Spleen (tissue), 11 donors: ENCODE data around the gene COL23A1. TPM values are rescaled to one million over a fixed set of nuclear protein-coding genes. Genes with fewer than 3 reads are reported as not detected.
A peak's percentile ranks its signal among the peaks of the same experiment; 100 is the strongest.

ENCODE experiments used
- DNase-seq: peaks from one replicate; pipeline ENCODE4 v3.0.0-alpha.2; 2020
- H3K27ac ChIP-seq, 8 donors: fragments of 200-600 bp; sonication (generic) in 7 of 8; 1 replicate in 4 of 8; 2 replicates in 4 of 8; pipeline versions ENCODE4 v1.5.0 to v1.8.0; 2016 to 2021; ENCODE audit warnings: inconsistent platforms in 4 of 8, mild to moderate bottlenecking in 4 of 8, moderate library complexity in 1 of 8
- H3K27me3 ChIP-seq, 7 donors: fragments of 200-600 bp; sonication (generic) in 6 of 7; replicated peaks in 1 of 7; 1 replicate in 4 of 7; 2 replicates in 3 of 7; pipeline versions ENCODE4 v1.5.0 to v1.8.0; 2016 to 2021; ENCODE audit warnings: inconsistent platforms in 3 of 7, mild to moderate bottlenecking in 1 of 7
- H3K36me3 ChIP-seq, 6 donors: fragments of 200-600 bp; sonication (generic) in 5 of 6; 1 replicate in 4 of 6; 2 replicates in 2 of 6; pipeline versions ENCODE4 v1.5.0 to v1.8.0; 2016 to 2021; ENCODE audit warnings: inconsistent platforms in 2 of 6
- H3K4me1 ChIP-seq, 6 donors: fragments of 200-600 bp; sonication (generic) in 5 of 6; 1 replicate in 3 of 6; 2 replicates in 3 of 6; pipeline versions ENCODE4 v1.5.0 to v1.8.0; 2016 to 2021; ENCODE audit warnings: inconsistent platforms in 3 of 6
- H3K4me3 ChIP-seq, 8 donors: fragments of 200-600 bp; sonication (generic) in 7 of 8; 1 replicate in 4 of 8; 2 replicates in 4 of 8; pipeline versions ENCODE4 v1.5.0 to v1.8.0; 2016 to 2021; ENCODE audit warnings: inconsistent platforms in 4 of 8, mild to moderate bottlenecking in 4 of 8, moderate library complexity in 2 of 8
- H3K9me3 ChIP-seq, 8 donors: fragments of 200-600 bp; sonication (generic) in 7 of 8; 1 replicate in 4 of 8; 2 replicates in 4 of 8; pipeline versions ENCODE4 v1.5.0 to v1.8.0; 2016 to 2021; ENCODE audit warnings: inconsistent platforms in 4 of 8
- POLR2A ChIP-seq, 3 donors: fragments of 450-650 bp; IDR thresholded peaks; one replicate each; pipeline ENCODE4 v1.5.1; 2017; ENCODE audit warnings: antibody characterized with exemption in 3 of 3, mild to moderate bottlenecking in 1 of 3
- POLR2AphosphoS5 ChIP-seq, 3 donors: sonication (generic); formaldehyde crosslinking; IDR thresholded peaks; one replicate each; pipeline ENCODE4 v1.5.1; 2017; ENCODE audit warnings: antibody characterized with exemption in 3 of 3
- WGBS, 5 donors: extraction: QIAGEN DNeasy Blood & Tissue Kit in 3 of 5; methylation state at CpG; one replicate each; pipeline versions ENCODE4 v1.1.5 to v1.1.7; 2013 to 2018; 5-methylcytosine and 5-hydroxymethylcytosine counted together
- intact Hi-C: fragments of 100-400 bp; cut with DNase I; formaldehyde crosslinking; loops from one replicate; pipeline ENCODE4 v1.15.0; 2023; ENCODE audit warnings: low total_unique reads
- polyA plus RNA-seq, 3 donors: library from polyadenylated mRNA; stranded (reverse); fragments of 200-250 nt; gene quantifications; one replicate each; pipeline ENCODE4 v1.2.1, GENCODE V29; 2013
- total RNA-seq, 7 donors: library from RNA; depleted of rRNA in 3 of 7; stranded (reverse); fragments of >200 nt in 3 of 7; fragmentation: NEBNext Ultra II Directional in 4 of 7; extraction: Animal tissue kit (Norgen Biotek cat#: 25700) in 4 of 7; gene quantifications; one replicate each; pipeline versions ENCODE4 v1.1.0 to v1.2.1, GENCODE V29; 2016 to 2021
- TF ChIP-seq, protein P1 (sequence below), 11 experiments: fragments of 200-600 bp in 7 of 11; fragments of 450-650 bp in 4 of 11; sonication (generic) in 4 of 11; IDR thresholded peaks in 8 of 11; conservative IDR thresholded peaks in 3 of 11; 1 replicate in 7 of 11; 2 replicates in 4 of 11; pipeline versions ENCODE4 v1.4.0 to v1.8.0; 2016 to 2021; ENCODE audit warnings: antibody characterized with exemption in 11 of 11, inconsistent platforms in 4 of 11, mild to moderate bottlenecking in 1 of 11
- donor health status: healthy with polysubstance abuse.
- donor health status: DM: no; HTN: no; CAD: no; lungs with moderate emphysema.
- donor health status: DM: no; HTN: no; CAD: no.
- donor health status: Bipolar disorder and iron deficiency.
- donor health status: healthy.
- donor health status: DM: no; HTN: no; CAD: no.
- donor health status: DM: yes; HTN: yes; CAD: no.

The COL23A1 gene
- total and polyA plus RNA-seq, 10 donors = 0.63 to 3.8 (median 1.9) TPM

DNA sequence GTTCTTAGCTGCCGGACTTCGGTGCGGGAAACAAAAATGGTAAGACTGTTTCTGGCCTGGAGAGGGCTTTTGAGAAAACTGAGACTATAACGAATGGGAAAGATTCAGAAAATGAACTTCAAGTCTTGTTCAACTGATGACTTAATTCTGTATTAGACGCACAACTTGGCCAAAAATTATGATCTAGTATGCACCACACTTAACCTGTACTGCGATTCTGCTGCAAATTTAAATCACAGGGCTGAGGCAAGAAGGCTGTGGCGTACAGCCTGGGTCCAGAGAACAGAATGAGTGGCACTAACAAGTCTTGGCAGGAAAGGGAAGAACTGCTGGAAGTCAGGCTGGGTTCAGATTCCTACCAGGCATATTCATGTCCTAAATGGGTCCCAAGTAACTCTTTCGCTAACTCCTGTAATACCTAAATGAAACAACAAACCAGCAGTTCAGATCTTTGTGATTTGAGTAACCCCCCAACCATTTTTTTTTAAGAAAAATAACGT is 781 bp upstream of the COL23A1 start:
- Histone ChIP-seq H3K36me3 (peaks cover 0 to 11% (median 0%) of the 10 kb centered on the region in 6 donors), H3K4me1 (peaks cover 0 to 33% (median 20%) of the 10 kb centered on the region in 6 donors), H3K27me3 (peaks cover 0 to 51% (median 29%) of the 10 kb centered on the region in 7 donors), H3K27ac (no peak overlapping the region), H3K9me3 (peaks cover 5 to 22% (median 21%) of the 10 kb centered on the region in 8 donors), H3K4me3 (peak overlapping the region in 6 of 8 donors; percentile 39 to 77 (median 57))
- no peak for DNase-seq
- intact Hi-C loops = no loop called here
- TF ChIP-seq, protein P1, sequence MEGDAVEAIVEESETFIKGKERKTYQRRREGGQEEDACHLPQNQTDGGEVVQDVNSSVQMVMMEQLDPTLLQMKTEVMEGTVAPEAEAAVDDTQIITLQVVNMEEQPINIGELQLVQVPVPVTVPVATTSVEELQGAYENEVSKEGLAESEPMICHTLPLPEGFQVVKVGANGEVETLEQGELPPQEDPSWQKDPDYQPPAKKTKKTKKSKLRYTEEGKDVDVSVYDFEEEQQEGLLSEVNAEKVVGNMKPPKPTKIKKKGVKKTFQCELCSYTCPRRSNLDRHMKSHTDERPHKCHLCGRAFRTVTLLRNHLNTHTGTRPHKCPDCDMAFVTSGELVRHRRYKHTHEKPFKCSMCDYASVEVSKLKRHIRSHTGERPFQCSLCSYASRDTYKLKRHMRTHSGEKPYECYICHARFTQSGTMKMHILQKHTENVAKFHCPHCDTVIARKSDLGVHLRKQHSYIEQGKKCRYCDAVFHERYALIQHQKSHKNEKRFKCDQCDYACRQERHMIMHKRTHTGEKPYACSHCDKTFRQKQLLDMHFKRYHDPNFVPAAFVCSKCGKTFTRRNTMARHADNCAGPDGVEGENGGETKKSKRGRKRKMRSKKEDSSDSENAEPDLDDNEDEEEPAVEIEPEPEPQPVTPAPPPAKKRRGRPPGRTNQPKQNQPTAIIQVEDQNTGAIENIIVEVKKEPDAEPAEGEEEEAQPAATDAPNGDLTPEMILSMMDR (IDR thresholded peaks at IDR 0.05 in 8 of 11, conservative IDR thresholded peaks at IDR 0.05 in 3 of 11) = peak in 2 of 11 experiments; percentile 1 to 4
- TF ChIP-seq POLR2AphosphoS5 (IDR thresholded peaks at IDR 0.05) (no peak), POLR2A (IDR thresholded peaks at IDR 0.05) (no peak)
- 37 to 44% (median 41%) methylated on average over 9 of the region's 9 CpGs for WGBS, 5 donors

DNA sequence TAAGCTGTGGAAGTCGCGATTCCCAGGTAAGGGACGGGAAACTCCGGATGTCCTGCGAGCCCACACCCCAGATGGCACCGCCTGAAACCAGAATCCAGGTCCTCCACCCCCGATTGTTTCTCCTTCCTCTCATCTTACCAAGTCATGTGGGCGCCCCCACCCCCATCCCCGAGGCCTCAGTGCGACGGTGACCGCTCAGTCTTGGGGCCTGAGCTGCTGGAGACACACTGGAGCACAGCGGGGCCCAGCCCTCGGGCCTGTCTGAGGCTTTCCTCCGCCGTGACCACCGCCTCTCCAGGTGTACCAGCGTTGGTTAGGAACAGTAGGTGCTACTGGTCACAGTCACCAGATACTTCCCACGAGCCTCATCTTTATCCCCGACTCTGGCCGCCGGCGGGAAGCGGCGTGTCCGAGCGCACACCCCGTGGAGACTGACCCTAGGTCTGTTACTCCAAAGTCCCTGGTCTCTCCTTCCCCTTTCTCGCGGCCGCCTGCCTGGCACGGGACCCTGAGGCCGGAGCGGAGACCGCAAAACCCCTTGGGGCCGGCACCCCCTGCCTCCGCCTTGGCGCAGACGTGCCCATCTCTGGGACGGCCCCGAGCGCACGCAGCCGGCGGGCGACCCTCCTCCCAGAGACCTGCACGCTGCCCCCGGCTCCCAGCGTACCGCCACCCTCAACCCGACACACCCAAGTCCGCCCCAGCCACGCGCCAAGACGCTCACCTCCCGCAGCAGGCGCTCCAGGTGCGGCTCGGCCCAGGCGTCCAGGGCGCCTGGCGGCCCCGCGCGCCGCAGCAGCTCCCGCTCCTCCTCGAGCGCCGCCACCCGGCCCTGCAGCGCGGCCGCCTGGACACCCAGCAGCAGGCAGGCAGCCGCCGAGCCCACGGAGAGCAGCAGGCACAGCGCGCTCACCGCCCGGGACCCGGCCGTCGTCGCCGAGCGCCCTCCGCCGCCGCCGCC is 733 bp downstream of the COL23A1 start:
- Histone ChIP-seq H3K4me3 (peak overlapping the region; percentile 38 to 77 (median 54)), H3K9me3 (peaks cover 0 to 7% (median 6%) of the 10 kb centered on the region in 8 donors), H3K27ac (no peak overlapping the region), H3K36me3 (peaks cover 0 to 6% (median 0%) of the 10 kb centered on the region in 6 donors), H3K27me3 (peaks cover 0 to 58% (median 29%) of the 10 kb centered on the region in 7 donors), H3K4me1 (peaks cover 0 to 33% (median 20%) of the 10 kb centered on the region in 6 donors)
- WGBS, 5 donors = 7 to 33% (median 9%) methylated on average over 31 to 91 of the region's 91 CpGs
- intact Hi-C loops = loop anchor here (10.0 kb wide), 1 partner anchor 315 kb away; no protein-coding TSS in a partner anchor
- TF ChIP-seq POLR2A (IDR thresholded peaks at IDR 0.05) (no peak), POLR2AphosphoS5 (IDR thresholded peaks at IDR 0.05) (no peak)
- TF ChIP-seq, protein P1 (IDR thresholded peaks at IDR 0.05 in 8 of 11, conservative IDR thresholded peaks at IDR 0.05 in 3 of 11) = no peak
- DNase-seq = peak; percentile 81

DNA sequence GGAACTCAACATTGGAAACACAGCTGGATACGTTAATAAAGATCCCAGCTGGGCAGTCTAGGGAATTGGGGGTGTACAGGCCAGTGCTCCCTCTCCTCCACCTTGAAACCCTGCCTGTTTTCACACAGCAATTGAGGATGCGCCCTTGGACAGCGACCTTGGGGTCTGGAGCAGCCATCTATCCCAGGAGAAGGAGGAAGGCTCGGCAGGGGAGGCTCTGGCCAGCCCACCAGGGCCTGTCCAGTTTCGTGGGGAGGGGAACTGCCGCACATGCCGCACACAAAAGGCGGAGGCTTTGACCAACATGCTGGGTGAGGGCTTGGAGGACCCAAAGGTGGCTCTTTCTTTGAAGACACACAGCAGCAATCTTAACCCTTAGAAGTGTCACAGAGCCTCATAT is 1.4 kb downstream of the COL23A1 start:
- WGBS, 5 donors = 67 to 80% (median 75%) methylated on average over 6 to 8 of the region's 8 CpGs
- intact Hi-C loops = loop anchor here (10.0 kb wide), 1 partner anchor 314 kb away; no protein-coding TSS in a partner anchor

More for the DNA sequence above, 1.4 kb downstream of the COL23A1 start:
- Histone ChIP-seq H3K36me3 (no peaks in the 10 kb centered on the region), H3K9me3 (no peaks in the 10 kb centered on the region), H3K4me3 (peak overlapping the region in 1 of 8 donors; percentile 52), H3K4me1 (peaks cover 0 to 33% (median 20%) of the 10 kb centered on the region in 6 donors), H3K27me3 (peaks cover 0 to 58% (median 29%) of the 10 kb centered on the region in 7 donors), H3K27ac (no peak overlapping the region)
- no peak for DNase-seq
- TF ChIP-seq POLR2A (IDR thresholded peaks at IDR 0.05) (no peak), POLR2AphosphoS5 (IDR thresholded peaks at IDR 0.05) (no peak)
- TF ChIP-seq, protein P1 (IDR thresholded peaks at IDR 0.05 in 8 of 11, conservative IDR thresholded peaks at IDR 0.05 in 3 of 11) = no peak
